HG03565 (cell line): Measurements from ENCODE around the gene SLC25A26.

Source experiments
- ATAC-seq: cut with Tn5 transposase; IDR thresholded peaks from one replicate; pipeline ENCODE4 v1.9.1; 2021; ENCODE audit warnings: mild to moderate bottlenecking, moderate library complexity; ENCODE audit not compliant: unreplicated experiment

Gene SLC25A26

GRCh38 chr3:66392966-66393332 is 172.1 kb downstream of the SLC25A26 start:
- no peak for ATAC-seq

- ATAC-seq = peak; percentile 4
These were observed 172.7 kb downstream of the SLC25A26 start for GRCh38 chr3:66393333-66394005.

GRCh38 chr3:66394019-66394752 is 173.4 kb downstream of the SLC25A26 start:
- ATAC-seq = peak; percentile 77

- no peak for ATAC-seq
These were observed 174.0 kb downstream of the SLC25A26 start for GRCh38 chr3:66394753-66395249.

- ATAC-seq = no peak
These were observed 174.8 kb downstream of the SLC25A26 start for GRCh38 chr3:66395635-66396034.

GRCh38 chr3:66396161-66396760 is 175.5 kb downstream of the SLC25A26 start:
- no peak for ATAC-seq

- ATAC-seq = no peak
These were observed 176.1 kb downstream of the SLC25A26 start for GRCh38 chr3:66396888-66397287.

GRCh38 chr3:66397745-66398144 is 176.9 kb downstream of the SLC25A26 start:
- no peak for ATAC-seq

GRCh38 chr3:66398228-66399025 is 177.6 kb downstream of the SLC25A26 start:
- no peak for ATAC-seq

GRCh38 chr3:66399529-66400232 is 178.9 kb downstream of the SLC25A26 start:
- no peak for ATAC-seq

- ATAC-seq = no peak
These were observed 179.8 kb downstream of the SLC25A26 start for GRCh38 chr3:66400411-66401156.

- no peak for ATAC-seq
These were observed 180.4 kb downstream of the SLC25A26 start for GRCh38 chr3:66401157-66401550.

- ATAC-seq = no peak
These were observed 181.1 kb downstream of the SLC25A26 start for GRCh38 chr3:66401675-66402491.

- ATAC-seq = no peak
These were observed 181.9 kb downstream of the SLC25A26 start for GRCh38 chr3:66402596-66403290.

GRCh38 chr3:66403323-66403990 is 182.7 kb downstream of the SLC25A26 start:
- no peak for ATAC-seq

GRCh38 chr3:66404197-66404596 is 183.4 kb downstream of the SLC25A26 start:
- no peak for ATAC-seq

GRCh38 chr3:66404903-66405700 is 184.3 kb downstream of the SLC25A26 start:
- no peak for ATAC-seq
